HL-60 (cell line): ENCODE results near the gene ANKH.

Experiments used
- DNase-seq, 2 experiments: peaks; one replicate each; pipeline ENCODE4 v3.0.0-alpha.2; 2010 to 2020; ENCODE audit warnings: low read depth in 1 of 2, low spot score in 1 of 2
- H3K27ac ChIP-seq: fragments of 250-450 bp; sonication (Bioruptor Pico); replicated peaks from 2 replicates; pipeline ENCODE4 v1.5.1; 2020; ENCODE audit warnings: mild to moderate bottlenecking, moderate library complexity
- H3K27me3 ChIP-seq: fragments of 250-450 bp; sonication (Bioruptor Pico); 2 replicates; pipeline ENCODE4 v1.5.1; 2021; ENCODE audit warnings: mild to moderate bottlenecking, moderate library complexity; ENCODE audit not compliant: insufficient read depth, poor library complexity, severe bottlenecking
- H3K4me3 ChIP-seq: replicated peaks from 2 replicates; pipeline ENCODE4 v1.5.1; 2011; ENCODE audit warnings: mild to moderate bottlenecking, control low read depth, low read length; ENCODE audit not compliant: insufficient read depth
- GABPA ChIP-seq: IDR thresholded peaks from 2 replicates; pipeline ENCODE4 v1.6.1; 2012; ENCODE audit warnings: low read depth
- POLR2AphosphoS5 ChIP-seq: IDR thresholded peaks from 2 replicates; pipeline ENCODE4 v1.6.1; 2012; ENCODE audit warnings: low read depth
- SPI1 ChIP-seq: IDR thresholded peaks from 2 replicates; pipeline ENCODE4 v1.6.1; 2012; ENCODE audit warnings: low read depth, mild to moderate bottlenecking, borderline replicate concordance
- TF ChIP-seq, protein P1 (sequence below): IDR thresholded peaks from 2 replicates; pipeline ENCODE4 v1.6.1; 2012; ENCODE audit warnings: low read depth; ENCODE audit not compliant: insufficient replicate concordance
- TF ChIP-seq, protein P2 (sequence below): IDR thresholded peaks from one replicate; pipeline ENCODE4 v1.5.1; 2011; ENCODE audit warnings: low read length, control low read depth, inconsistent platforms; ENCODE audit not compliant: insufficient read depth

Gene ANKH

DNA sequence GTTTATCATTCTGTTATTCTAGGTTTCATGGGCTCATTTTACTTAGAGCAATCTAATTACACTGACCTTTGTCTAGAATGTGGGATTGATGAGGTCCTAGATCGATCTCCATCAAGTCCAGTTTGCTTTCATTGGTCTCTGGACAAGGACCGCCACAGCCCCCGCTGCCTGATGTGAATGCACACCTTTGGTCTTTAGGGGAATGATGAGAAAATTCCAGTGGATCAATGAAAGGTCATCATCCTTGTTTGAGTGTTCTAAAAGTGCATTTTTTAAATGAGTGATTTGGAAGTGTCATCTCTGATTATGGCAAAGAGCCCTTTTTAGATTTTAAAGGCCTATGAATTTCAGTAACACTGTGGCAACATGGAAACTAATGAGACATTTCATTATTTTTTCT is 2.2 kb upstream of the ANKH start:
- H3K27ac ChIP-seq, result no peak overlapping the region
- H3K4me3 ChIP-seq, result no peak overlapping the region
- DNase-seq, result no peak
- TF ChIP-seq GABPA, result no peak
- no peak for TF ChIP-seq SPI1
- TF ChIP-seq, protein P1, sequence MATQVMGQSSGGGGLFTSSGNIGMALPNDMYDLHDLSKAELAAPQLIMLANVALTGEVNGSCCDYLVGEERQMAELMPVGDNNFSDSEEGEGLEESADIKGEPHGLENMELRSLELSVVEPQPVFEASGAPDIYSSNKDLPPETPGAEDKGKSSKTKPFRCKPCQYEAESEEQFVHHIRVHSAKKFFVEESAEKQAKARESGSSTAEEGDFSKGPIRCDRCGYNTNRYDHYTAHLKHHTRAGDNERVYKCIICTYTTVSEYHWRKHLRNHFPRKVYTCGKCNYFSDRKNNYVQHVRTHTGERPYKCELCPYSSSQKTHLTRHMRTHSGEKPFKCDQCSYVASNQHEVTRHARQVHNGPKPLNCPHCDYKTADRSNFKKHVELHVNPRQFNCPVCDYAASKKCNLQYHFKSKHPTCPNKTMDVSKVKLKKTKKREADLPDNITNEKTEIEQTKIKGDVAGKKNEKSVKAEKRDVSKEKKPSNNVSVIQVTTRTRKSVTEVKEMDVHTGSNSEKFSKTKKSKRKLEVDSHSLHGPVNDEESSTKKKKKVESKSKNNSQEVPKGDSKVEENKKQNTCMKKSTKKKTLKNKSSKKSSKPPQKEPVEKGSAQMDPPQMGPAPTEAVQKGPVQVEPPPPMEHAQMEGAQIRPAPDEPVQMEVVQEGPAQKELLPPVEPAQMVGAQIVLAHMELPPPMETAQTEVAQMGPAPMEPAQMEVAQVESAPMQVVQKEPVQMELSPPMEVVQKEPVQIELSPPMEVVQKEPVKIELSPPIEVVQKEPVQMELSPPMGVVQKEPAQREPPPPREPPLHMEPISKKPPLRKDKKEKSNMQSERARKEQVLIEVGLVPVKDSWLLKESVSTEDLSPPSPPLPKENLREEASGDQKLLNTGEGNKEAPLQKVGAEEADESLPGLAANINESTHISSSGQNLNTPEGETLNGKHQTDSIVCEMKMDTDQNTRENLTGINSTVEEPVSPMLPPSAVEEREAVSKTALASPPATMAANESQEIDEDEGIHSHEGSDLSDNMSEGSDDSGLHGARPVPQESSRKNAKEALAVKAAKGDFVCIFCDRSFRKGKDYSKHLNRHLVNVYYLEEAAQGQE, result no peak
- no peak for TF ChIP-seq POLR2AphosphoS5
- TF ChIP-seq, protein P2, sequence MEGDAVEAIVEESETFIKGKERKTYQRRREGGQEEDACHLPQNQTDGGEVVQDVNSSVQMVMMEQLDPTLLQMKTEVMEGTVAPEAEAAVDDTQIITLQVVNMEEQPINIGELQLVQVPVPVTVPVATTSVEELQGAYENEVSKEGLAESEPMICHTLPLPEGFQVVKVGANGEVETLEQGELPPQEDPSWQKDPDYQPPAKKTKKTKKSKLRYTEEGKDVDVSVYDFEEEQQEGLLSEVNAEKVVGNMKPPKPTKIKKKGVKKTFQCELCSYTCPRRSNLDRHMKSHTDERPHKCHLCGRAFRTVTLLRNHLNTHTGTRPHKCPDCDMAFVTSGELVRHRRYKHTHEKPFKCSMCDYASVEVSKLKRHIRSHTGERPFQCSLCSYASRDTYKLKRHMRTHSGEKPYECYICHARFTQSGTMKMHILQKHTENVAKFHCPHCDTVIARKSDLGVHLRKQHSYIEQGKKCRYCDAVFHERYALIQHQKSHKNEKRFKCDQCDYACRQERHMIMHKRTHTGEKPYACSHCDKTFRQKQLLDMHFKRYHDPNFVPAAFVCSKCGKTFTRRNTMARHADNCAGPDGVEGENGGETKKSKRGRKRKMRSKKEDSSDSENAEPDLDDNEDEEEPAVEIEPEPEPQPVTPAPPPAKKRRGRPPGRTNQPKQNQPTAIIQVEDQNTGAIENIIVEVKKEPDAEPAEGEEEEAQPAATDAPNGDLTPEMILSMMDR, result no peak
- H3K27me3 ChIP-seq, result peaks cover 41% of the 10 kb centered on the region

DNA sequence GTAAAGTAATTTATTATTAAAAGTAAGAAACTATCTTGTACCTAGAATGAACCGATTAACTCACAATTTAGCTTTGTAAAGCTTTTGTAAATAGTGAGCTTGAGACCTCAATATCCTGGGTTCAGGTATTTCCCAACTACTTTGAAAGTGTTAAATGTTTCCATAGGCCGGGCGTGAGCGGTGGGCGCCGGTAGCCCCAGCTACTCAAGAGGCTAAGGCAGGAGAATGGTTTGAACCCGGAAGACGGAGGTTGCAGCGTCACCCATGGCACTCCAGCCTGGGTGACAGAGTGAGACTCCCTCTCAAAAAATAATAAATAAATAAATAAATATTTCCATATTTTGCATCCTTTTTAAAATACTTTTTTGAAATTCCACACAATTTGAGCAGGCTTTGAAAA is 1.5 kb upstream of the ANKH start:
- DNase-seq, result no peak
- no peak overlapping the region for H3K4me3 ChIP-seq
- H3K27me3 ChIP-seq, result peaks cover 42% of the 10 kb centered on the region
- TF ChIP-seq, protein P1, result no peak
- TF ChIP-seq POLR2AphosphoS5 (no peak), SPI1 (no peak), GABPA (no peak)
- TF ChIP-seq, protein P2, result no peak
- H3K27ac ChIP-seq, result no peak overlapping the region

DNA sequence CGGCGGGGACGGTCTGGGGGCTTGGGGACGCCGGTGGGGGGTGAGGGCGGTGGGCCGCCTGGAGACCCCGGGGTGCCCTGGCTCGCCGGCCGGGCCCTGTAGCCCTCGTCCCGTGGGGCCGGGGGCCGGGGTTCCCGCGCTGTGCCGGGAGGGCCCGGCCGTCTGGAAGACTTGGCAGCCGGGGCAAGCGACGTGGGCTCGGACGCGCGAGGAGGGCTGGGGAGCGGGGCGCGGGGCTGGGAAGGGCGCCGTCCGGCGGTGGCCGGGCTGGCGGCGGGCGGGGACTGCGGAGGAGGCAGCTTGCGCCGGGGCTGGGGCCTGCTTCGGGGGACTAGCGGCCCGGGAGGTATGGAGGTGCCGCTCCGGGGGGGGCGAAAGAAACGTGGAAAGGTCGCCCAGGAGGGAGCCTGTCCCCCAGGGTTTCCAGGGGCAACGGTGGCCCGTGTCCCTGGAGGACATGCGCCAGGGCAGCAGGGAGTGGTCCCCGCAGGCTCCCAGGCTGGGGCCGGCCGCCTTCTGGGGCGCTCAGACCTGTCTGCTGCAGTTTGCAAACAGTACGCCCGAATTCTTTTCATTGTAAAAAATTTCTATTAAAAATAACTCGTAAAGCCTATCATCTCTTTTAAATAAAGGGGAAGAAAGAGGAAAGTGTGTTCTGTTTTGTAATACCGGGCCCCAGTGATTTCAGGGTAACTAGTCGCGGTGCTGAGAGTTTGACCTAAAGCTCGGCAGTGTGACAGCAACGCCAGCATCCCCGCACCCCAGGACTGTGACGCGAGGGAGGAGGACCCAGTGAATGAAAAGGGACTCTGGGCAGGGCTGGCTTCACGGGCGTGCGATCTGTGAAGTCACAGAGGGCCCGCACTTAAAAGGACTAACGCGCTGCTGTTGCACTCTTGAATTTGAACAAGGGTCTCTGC is 752 bp upstream of the ANKH start:
- Histone ChIP-seq H3K27ac (no peak overlapping the region), H3K4me3 (peak overlapping the region; percentile 29), H3K27me3 (peaks cover 42% of the 10 kb centered on the region)
- TF ChIP-seq POLR2AphosphoS5 (no peak), GABPA (no peak), SPI1 (no peak)
- TF ChIP-seq, protein P2, result no peak
- TF ChIP-seq, protein P1, result no peak
- peak in 1 of 2 experiments; percentile 6 for DNase-seq
